ENCODE measurements around the gene TIMP2. TPM values are rescaled to one million over a fixed set of nuclear protein-coding genes. Genes with fewer than 3 reads are reported as not detected.

TIMP2 gene
- total RNA-seq, 1 experiment from 2014 or later: 64.8 TPM

GRCh38 chr17:78883533-78884131, 41.6 kb downstream of the TIMP2 start (continued):
- TF ChIP-seq REST (IDR thresholded peaks at IDR 0.05; ENCODE audit: low read depth) (no peak), TCF7L2 (IDR thresholded peaks at IDR 0.05; ENCODE audit: borderline replicate concordance, extremely low read depth, insufficient read depth, insufficient read length) (no peak), ZBTB33 (IDR thresholded peaks at IDR 0.05; ENCODE audit: extremely low read depth, insufficient replicate concordance, low read length) (no peak), EZH2 (IDR thresholded peaks at IDR 0.05) (no peak), POLR2AphosphoS5 (IDR thresholded peaks at IDR 0.05; ENCODE audit: low read depth, low read length) (no peak)

DNA sequence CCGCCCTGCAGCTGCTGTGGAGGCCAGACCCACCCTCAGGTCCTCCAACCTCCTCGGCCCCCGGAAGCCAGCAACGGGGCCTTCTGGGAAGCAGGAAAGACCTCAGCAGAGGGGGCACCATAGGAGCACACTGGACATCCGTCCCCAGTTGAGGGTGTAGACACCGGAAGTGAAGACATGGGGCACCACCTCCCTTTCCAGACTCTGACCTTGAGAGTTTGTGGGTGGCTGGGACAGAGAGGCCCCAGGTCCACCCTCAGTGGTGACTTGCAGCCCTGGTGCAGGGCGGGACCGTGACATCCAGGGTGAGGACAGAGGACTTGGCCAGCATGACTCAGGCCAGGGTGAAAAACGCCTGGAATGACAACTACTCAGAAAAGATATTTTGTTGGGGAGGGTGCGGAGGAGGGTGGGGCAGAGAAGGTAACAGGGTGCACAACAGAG, 42.1 kb downstream of the TIMP2 start:
- Histone ChIP-seq H3K9me3 (ENCODE audit: control insufficient read depth in 1 of 2, insufficient read depth in 1 of 2, low read depth in 1 of 2, low read length in 2 of 2) (no peaks in the 10 kb centered on the region), H3K36me3 (ENCODE audit: control insufficient read depth in 1 of 2, insufficient read depth in 2 of 2, low read length in 2 of 2) (no peaks in the 10 kb centered on the region), H3K79me2 (ENCODE audit: insufficient read depth, low read length) (peaks cover 23% of the 10 kb centered on the region; the same call in 1 of the 2 replicates), H3K27me3 (ENCODE audit: insufficient read depth, low read length) (no peaks in the 10 kb centered on the region), H2AFZ (ENCODE audit: low read depth, low read length, poor library complexity, severe bottlenecking) (no peak overlapping the region), H3K4me2 (ENCODE audit: low read length) (peak overlapping the region; percentile 97), H3K27ac (ENCODE audit: low read depth, low read length) (peak overlapping the region; percentile 95), H4K20me1 (ENCODE audit: insufficient read depth) (no peaks in the 10 kb centered on the region), H3K4me3 (replicated peaks in 1 of 2; ENCODE audit: low read depth in 1 of 2, low read length in 2 of 2) (peak overlapping the region; percentile 41 to 54), H3K4me1 (ENCODE audit: control insufficient read depth in 1 of 2, insufficient read depth in 2 of 2, low read length in 2 of 2) (peaks cover 48 to 82% of the 10 kb centered on the region in 2 experiments), H3K9me2 (ENCODE audit: insufficient read depth) (no peaks in the 10 kb centered on the region), H3K9ac (ENCODE audit: low read length) (peak overlapping the region; percentile 82)
- DNase-seq (ENCODE audit: low read depth, low spot score): peak; percentile 71
- peak; percentile 69; the same call in 1 of the 2 replicates for TF ChIP-seq JUND (IDR thresholded peaks at IDR 0.05)
- TF ChIP-seq FOSL1 (IDR thresholded peaks at IDR 0.05; ENCODE audit: low read depth): peak; percentile 68
- peak; percentile 75 for TF ChIP-seq SP1 (IDR thresholded peaks at IDR 0.05; ENCODE audit: low read depth)
- TF ChIP-seq POLR2AphosphoS5 (IDR thresholded peaks at IDR 0.05; ENCODE audit: low read depth, low read length): no peak; the same call in none of the 2 replicates
- no peak for TF ChIP-seq EZH2 (IDR thresholded peaks at IDR 0.05)
- TF ChIP-seq EGR1 (IDR thresholded peaks at IDR 0.05; ENCODE audit: low read depth): no peak
- peak; percentile 32 for TF ChIP-seq YY1 (IDR thresholded peaks at IDR 0.05; ENCODE audit: extremely low read depth, insufficient replicate concordance, low read depth, low read length)
- intact Hi-C loops (cut with micrococcal nuclease): no loop called here
- ChIA-PET CTCF (interaction anchor here (1.0 to 1.3 kb wide), 4 partner anchors 8 to 88 kb away, joined by 3 to 9 read pairs (median 4); no protein-coding TSS in a partner anchor), RAD21 (ENCODE audit: low non-redundant PET in 1 of 2, low total read pairs in 2 of 2, uncharacterized antibody in 2 of 2, unreplicated experiment in 2 of 2) (interaction anchor here (0.6 to 1.2 kb wide), 2 partner anchors 15 to 88 kb away, joined by 3 read pairs; no protein-coding TSS in a partner anchor), POLR2A (interaction anchor here (1.3 kb wide), 1 partner anchor 40 kb away, joined by 5 read pairs; no protein-coding TSS in a partner anchor)
- ATAC-seq: peak; percentile 70
- no TSS peak for BruUV-seq (replicated peaks)

Measured in HCT116 (cell line).